HG03095 (cell line): ENCODE data around the gene COL18A1.
"Not testable (repeated sequence)": the region's sequence is repeated elsewhere in the genome, so short reads cannot be mapped to it uniquely, and the experiment has no call there.

Experiments
- ATAC-seq: cut with Tn5 transposase; IDR thresholded peaks from one replicate; pipeline ENCODE4 v1.9.1; 2021; ENCODE audit warnings: moderate library complexity; ENCODE audit not compliant: unreplicated experiment

The COL18A1 gene

GRCh38 chr21:45423968-45424853 is 19.2 kb downstream of the COL18A1 start:
- no peak for ATAC-seq

DNA sequence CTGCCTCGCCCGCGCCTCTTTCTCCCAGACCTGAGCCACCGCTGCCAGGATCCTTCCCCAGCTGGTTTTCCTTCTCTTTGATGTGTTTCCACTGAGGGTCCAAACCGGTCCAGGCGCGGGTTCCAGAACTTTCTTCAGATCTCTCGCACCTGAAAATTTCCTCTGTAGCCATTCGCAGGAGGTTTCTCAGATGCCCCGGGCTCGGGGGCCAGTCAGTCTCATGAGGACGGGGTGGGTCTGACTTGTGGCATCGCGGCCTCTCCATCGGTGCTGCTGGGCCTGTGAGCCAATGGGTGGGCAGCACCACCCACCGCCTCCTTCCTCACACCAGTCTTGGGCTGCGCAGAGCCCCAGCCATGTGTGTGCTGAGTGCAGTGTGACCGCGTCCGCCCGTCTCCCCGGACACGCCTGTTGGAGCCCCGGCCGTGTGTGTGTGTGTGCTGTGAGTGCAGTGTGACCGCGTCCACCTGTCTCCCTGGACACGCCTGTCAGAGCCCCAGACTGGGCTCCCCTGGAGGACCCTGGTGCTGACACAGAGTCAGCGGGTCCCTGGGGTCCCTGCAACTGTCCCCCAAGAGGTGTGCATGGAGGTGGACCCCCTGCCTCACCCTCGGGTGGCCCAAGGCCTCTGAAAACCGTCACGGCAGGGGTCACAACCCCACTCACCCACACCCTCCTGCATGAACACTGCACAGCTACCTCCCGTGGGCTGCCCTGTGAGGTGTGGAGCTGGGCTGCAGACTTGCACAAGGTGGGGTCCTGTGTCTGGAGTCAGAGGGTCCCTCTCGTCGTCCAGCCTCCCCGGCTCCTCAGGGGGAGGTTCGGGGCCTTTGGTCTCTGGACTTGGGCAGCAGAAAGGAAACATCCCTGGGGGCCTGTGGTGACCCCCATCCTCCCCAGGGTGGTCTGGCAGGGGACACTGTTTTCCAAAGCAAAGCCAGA is 20.2 kb downstream of the COL18A1 start:
- ATAC-seq, result no peak

- ATAC-seq, result no peak
Measured at GRCh38 chr21:45427331-45428271, 22.6 kb downstream of the COL18A1 start.

DNA sequence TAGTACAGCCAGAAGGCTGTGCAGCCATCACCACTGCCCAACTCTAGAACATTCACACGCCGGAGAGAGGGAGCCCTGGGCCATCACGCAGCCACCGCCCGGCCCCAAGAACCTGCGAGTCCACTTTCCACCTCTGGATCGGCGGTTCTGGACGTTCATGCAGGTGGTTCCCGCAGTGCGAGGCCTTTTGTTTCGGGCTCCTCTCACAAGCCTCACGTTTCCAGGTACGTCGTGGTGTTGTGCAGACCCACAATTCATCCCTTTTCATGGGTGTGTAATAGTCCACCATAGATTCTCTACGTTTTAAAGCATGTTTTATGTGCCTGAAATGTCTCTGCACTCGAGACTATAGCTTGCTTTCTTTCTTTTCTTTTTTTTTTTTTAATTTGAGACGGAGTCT is 23.6 kb downstream of the COL18A1 start:
- ATAC-seq, result no peak

- ATAC-seq, result no peak
Measured at GRCh38 chr21:45429221-45430175, 24.5 kb downstream of the COL18A1 start.

DNA sequence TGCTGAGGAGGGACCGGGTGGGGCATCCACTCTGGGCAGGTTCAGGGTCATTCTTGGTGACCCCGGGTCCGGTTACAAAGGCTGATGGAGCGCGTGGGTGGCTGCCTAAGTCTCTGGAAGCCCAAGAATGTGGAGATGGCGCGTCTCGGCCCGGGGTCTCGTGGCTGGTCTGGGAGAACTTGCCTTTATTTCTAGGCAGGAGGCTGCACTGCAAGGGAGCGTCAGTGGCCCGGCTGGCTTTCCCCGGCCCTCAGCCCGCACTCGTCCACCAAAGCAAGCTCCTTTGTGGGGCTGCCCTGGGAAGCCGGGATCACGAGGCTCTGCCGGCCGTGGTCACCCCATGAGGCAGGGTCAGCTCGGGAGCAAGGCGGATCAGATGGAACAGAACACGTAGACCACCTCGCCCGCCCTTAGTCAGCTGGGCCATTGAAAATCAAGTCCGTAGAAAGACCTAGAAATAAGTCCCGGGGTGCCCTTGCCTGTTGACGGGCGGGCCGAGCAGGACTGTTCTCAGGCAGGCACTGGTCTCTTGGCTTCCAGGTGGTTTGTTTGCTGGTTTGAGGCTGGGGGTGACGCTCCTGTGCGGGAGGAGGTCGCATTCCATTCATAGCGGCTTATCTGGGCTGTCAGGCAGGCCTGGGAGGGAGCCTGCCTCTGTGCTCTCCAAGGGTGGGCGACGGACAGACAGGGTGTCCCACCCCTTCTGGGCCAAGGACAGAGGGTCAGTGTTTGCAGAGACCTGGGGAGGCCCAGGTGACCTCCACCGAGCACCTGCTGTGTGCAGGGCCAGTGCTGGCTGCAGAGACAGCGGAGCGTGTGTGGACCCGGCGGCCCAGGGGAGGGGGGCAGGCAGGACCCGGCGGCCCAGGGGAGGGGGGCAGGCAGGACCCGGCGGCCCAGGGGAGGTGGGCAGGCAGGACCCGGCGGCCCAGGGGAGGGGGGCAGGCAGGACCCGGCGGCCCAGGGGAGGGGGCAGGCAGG is 25.8 kb downstream of the COL18A1 start:
- ATAC-seq, result no peak

GRCh38 chr21:45431781-45432572 is 27.0 kb downstream of the COL18A1 start:
- no peak for ATAC-seq

- no peak for ATAC-seq
Measured at GRCh38 chr21:45432575-45433255, 27.8 kb downstream of the COL18A1 start.

GRCh38 chr21:45433301-45433700 is 28.3 kb downstream of the COL18A1 start:
- no peak for ATAC-seq

- no peak for ATAC-seq
Measured at GRCh38 chr21:45433911-45434644, 29.1 kb downstream of the COL18A1 start.

DNA sequence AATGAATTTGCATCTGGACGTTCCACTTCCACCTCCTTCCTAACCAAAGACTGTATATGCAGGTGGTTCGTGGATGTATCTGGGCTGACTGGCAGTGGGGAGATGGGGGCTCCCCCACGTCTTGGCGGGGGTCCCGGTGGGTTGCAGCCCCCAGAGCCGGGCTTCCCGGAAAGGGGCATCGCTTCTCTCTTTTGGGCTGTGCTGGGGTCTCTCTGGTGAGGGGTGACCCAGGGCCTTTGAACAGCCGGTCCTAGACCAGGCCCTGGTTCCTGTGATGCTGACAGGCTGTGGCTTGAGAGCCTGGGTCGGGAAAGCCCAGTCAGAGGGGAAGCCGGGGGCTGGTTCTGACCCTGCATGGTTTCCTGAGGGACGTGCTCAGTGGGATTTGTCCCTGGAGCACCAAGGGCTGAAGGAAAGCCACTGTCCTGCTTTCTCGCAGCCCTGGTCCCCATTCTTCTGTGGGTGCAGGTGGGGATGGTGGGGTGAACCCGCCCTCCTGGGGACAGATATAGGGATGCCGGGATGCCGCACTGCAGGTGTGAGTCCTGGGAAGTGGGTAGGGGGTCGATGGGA is 29.8 kb downstream of the COL18A1 start:
- ATAC-seq, result no peak

- ATAC-seq, result no peak
Measured at GRCh38 chr21:45435405-45435981, 30.5 kb downstream of the COL18A1 start.

GRCh38 chr21:45436351-45437065 is 31.5 kb downstream of the COL18A1 start:
- ATAC-seq, result no peak

DNA sequence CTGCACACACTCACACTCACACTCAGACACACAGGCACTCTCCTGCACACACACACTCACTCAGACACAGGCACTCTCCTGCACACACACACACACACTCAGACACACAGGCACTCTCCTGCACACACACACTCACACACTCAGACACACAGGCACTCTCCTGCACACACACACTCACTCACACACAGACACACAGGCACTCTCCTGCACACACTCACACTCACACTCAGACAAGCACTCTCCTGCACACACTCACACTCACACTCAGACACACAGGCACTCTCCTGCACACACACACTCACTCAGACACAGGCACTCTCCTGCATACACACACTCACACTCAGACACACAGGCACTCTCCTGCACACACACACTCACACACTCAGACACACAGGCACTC is 32.9 kb downstream of the COL18A1 start:
- not testable (repeated sequence) for ATAC-seq
